Neutrophil (primary cell): Measurements from ENCODE around the gene PAX5.

Experiments
- H3K27ac ChIP-seq: fragments of 200-600 bp; sonication (generic); 2 replicates; pipeline ENCODE4 v1.5.1; 2016; ENCODE audit warnings: mild to moderate bottlenecking, moderate library complexity
- H3K27me3 ChIP-seq: fragments of 200-600 bp; sonication (generic); 2 replicates; pipeline ENCODE4 v1.6.0; 2016; ENCODE audit warnings: mild to moderate bottlenecking
- H3K36me3 ChIP-seq: fragments of 200-600 bp; sonication (generic); 2 replicates; pipeline ENCODE4 v1.5.1; 2017
- H3K4me1 ChIP-seq, 2 experiments: fragments of 200-600 bp in 1 of 2; sonication (generic) in 1 of 2; 1 replicate in 1 of 2; 2 replicates in 1 of 2; pipeline versions ENCODE4 v1.5.1 to v1.6.1; 2013 to 2016; ENCODE audit warnings: low read depth in 1 of 2, low read length in 1 of 2, mild to moderate bottlenecking in 1 of 2, moderate library complexity in 1 of 2; ENCODE audit not compliant: control insufficient read depth in 1 of 2, insufficient read depth in 1 of 2
- H3K4me3 ChIP-seq, 2 experiments: fragments of 200-600 bp in 1 of 2; sonication (generic) in 1 of 2; 1 replicate in 1 of 2; 2 replicates in 1 of 2; pipeline ENCODE4 v1.5.1; 2013 to 2016; ENCODE audit warnings: low read depth in 1 of 2, low read length in 1 of 2, mild to moderate bottlenecking in 1 of 2, moderate library complexity in 1 of 2
- H3K9me3 ChIP-seq: fragments of 200-600 bp; sonication (generic); 2 replicates; pipeline ENCODE4 v1.5.1; 2016
- TF ChIP-seq, protein P1 (sequence below): fragments of 200-600 bp; sonication (generic); IDR thresholded peaks from 2 replicates; pipeline ENCODE4 v1.5.1; 2016; ENCODE audit warnings: antibody characterized with exemption

Gene PAX5

DNA sequence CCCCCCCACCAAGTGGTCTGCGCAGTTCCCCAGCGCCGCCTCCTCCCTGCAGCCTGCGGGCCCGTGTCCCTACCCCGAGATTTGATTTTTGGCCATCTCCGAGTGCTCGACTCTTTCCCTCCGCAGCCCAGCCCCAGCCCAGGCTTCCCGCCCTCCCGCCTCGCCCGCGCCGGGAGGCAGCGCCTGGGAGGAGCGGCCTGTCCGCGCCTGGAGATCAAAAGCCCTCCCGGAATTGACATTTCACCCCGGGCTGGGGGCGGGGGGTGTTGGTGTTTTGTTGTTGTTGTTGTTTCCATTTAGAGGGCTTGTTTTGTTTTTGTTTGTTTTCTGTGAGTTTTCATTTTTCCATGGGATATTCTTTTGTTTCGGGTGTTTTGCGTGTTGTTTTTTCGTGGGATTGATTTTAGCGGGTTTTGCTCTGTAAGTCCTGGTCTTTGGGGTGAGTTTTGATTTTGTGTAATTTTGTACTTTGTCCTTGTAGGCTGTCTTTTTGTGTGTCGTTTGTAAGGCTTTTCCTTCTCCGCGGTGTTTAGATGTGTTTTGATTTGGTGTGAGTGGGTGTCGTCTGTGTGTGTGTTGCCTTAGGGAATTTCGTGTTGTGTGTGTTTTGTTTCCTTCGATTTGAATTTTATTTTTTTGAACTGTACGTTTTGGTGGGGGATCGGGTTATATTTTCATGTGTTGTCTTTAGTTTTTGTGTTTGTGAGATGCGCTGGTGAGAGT is 1.7 kb upstream of the PAX5 start:
- H3K9me3 ChIP-seq: no peaks in the 10 kb centered on the region
- H3K4me3 ChIP-seq: peak overlapping the region; percentile 52 to 54
- TF ChIP-seq, protein P1, sequence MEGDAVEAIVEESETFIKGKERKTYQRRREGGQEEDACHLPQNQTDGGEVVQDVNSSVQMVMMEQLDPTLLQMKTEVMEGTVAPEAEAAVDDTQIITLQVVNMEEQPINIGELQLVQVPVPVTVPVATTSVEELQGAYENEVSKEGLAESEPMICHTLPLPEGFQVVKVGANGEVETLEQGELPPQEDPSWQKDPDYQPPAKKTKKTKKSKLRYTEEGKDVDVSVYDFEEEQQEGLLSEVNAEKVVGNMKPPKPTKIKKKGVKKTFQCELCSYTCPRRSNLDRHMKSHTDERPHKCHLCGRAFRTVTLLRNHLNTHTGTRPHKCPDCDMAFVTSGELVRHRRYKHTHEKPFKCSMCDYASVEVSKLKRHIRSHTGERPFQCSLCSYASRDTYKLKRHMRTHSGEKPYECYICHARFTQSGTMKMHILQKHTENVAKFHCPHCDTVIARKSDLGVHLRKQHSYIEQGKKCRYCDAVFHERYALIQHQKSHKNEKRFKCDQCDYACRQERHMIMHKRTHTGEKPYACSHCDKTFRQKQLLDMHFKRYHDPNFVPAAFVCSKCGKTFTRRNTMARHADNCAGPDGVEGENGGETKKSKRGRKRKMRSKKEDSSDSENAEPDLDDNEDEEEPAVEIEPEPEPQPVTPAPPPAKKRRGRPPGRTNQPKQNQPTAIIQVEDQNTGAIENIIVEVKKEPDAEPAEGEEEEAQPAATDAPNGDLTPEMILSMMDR: no peak
- H3K36me3 ChIP-seq: no peaks in the 10 kb centered on the region
- H3K27me3 ChIP-seq: peaks cover 100% of the 10 kb centered on the region
- no peak overlapping the region for H3K27ac ChIP-seq
- peaks cover 39 to 41% of the 10 kb centered on the region in 2 experiments for H3K4me1 ChIP-seq

DNA sequence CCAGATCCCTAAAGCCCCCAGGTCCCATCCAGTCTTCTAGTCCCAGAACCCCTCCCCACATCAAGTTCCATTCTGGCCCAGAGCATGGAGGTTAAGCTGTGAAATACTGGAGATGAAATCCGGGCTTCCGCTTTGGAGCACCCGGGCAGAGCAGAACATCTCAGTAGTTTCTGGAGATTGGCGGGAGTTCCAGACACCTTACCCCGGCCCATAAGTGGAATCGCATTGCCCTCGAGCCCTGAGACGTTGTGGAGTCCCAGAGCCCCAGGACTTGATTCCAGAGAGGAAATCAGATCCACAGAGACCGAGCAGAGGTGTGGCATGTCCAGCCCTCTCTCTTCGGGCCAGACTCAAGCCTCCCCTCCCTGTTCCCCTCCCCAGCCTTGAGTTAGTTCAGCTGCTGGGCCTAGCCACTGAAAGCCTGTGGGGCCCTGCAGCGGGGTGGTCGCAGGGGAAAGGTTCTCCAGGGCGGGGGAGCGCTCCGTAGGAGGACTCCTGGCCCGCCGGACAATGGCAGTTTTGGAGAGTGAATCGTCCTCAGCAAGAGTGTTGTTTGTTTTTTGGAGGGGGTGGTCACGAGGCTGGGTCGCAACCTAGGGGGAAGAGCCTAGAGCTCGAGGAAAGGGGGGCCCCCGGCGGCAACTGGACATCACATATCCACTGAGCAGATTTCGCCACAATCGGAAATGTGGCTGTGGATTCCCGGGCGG is 1.0 kb upstream of the PAX5 start:
- peak overlapping the region in 1 of 2 experiments; percentile 31 for H3K4me3 ChIP-seq
- H3K4me1 ChIP-seq: peaks cover 39 to 41% of the 10 kb centered on the region in 2 experiments
- TF ChIP-seq, protein P1: no peak
- no peaks in the 10 kb centered on the region for H3K36me3 ChIP-seq
- no peaks in the 10 kb centered on the region for H3K9me3 ChIP-seq
- peaks cover 100% of the 10 kb centered on the region for H3K27me3 ChIP-seq
- no peak overlapping the region for H3K27ac ChIP-seq

DNA sequence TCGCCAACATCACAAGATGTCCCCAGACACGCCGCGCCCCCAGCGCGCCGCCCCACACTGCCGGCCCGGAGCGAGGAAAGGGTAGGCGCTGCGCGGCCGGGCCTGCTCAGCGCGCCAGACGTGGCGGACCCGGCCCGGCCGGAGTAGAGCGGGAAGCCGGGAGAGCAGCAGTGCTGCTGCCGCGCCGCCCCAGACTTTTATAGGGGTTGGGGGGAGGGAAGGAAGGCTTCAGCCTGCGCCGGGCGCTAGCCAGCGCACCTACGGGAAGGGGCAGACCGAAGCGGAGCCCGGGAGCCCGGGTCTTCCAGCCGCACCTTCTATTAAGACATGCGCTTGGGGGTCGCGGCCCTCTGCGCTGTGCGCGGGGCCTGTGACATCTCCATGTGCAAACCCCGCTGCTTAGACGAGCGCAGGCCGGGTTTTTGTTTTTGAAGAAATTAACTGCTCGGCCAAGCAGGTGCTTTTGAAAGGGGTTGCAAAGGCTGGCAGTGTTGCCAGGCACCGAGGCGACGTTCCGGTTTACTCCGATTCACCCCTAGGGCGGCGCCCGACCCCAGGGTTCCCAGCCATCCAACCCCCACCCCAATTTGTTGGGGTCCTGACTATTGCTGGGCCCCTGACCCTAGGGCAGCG is 353 bp upstream of the PAX5 start:
- H3K36me3 ChIP-seq: no peaks in the 10 kb centered on the region
- peak overlapping the region; percentile 29 to 31 for H3K4me3 ChIP-seq
- peaks cover 100% of the 10 kb centered on the region for H3K27me3 ChIP-seq
- no peak overlapping the region for H3K27ac ChIP-seq
- H3K4me1 ChIP-seq: peaks cover 39 to 41% of the 10 kb centered on the region in 2 experiments
- no peaks in the 10 kb centered on the region for H3K9me3 ChIP-seq
- TF ChIP-seq, protein P1: no peak

DNA sequence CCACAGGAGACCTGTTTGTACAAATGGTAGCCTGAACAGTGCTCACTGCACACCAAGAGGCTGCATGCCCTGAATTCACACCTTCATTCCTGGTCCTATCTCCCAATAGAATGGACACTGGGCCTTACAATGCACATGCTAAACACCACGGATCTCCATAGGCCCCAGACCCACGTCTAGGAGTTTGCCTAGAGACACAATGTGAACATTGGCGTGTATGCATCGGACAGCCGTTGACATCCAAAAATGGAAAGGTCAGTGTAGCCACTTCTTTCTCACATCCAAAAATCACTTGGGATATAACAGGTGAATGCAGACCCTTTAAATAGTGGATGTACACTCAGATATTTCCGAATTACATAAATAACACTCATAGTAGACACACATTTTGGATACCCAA is 927 bp downstream of the PAX5 start:
- H3K4me3 ChIP-seq: no peak overlapping the region
- H3K9me3 ChIP-seq: no peaks in the 10 kb centered on the region
- H3K4me1 ChIP-seq: peaks cover 39% of the 10 kb centered on the region in 2 experiments
- TF ChIP-seq, protein P1: no peak
- peaks cover 100% of the 10 kb centered on the region for H3K27me3 ChIP-seq
- H3K27ac ChIP-seq: no peak overlapping the region
- H3K36me3 ChIP-seq: no peaks in the 10 kb centered on the region

DNA sequence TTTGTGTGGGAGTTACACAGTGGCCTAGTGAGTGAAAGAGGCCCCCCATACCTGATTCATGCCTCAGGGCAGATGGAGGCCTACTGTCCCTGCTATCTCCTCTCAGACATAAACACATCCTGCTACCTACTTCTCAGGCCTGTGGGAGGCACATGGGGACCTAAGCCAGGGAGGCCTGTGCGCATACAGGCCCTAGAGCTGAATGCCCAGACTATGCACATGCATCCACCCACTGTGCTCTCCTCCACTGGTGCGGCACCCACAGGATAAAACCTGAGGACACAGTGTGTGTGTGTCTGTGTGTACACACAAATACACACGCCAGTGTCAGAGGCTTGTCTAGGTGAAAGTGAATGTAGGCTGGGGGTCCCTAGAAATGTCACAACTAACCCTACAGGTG is 1.4 kb downstream of the PAX5 start:
- Histone ChIP-seq H3K4me3 (no peak overlapping the region), H3K27me3 (peaks cover 100% of the 10 kb centered on the region), H3K4me1 (peaks cover 37 to 39% of the 10 kb centered on the region in 2 experiments), H3K27ac (no peak overlapping the region), H3K36me3 (no peaks in the 10 kb centered on the region), H3K9me3 (no peaks in the 10 kb centered on the region)
- TF ChIP-seq, protein P1: no peak
